GM13976 (cell line): ENCODE measurements around the gene KCTD21.

Experiments used
- DNase-seq: peaks from one replicate; pipeline ENCODE4 v3.0.0; 2012; ENCODE audit warnings: low spot score
- in situ Hi-C: fragments of 300-500 bp; cut with MboI; formaldehyde crosslinking; loops from one replicate; pipeline ENCODE4 v1.12.0; 2022; ENCODE audit warnings: low sequenced_read_pairs, mixed read lengths, inconsistent platforms; ENCODE audit not compliant: unreplicated experiment
- TF ChIP-seq, protein P1 (sequence below): IDR thresholded peaks from 2 replicates; pipeline ENCODE4 v1.5.1; 2012; ENCODE audit warnings: borderline replicate concordance, mild to moderate bottlenecking; ENCODE audit not compliant: insufficient read depth; ENCODE audit errors: extremely low read depth, missing control alignments, control extremely low read depth

KCTD21 gene

GRCh38 chr11:78217650-78218541, 29.5 kb upstream of the KCTD21 start:
- TF ChIP-seq, protein P1, sequence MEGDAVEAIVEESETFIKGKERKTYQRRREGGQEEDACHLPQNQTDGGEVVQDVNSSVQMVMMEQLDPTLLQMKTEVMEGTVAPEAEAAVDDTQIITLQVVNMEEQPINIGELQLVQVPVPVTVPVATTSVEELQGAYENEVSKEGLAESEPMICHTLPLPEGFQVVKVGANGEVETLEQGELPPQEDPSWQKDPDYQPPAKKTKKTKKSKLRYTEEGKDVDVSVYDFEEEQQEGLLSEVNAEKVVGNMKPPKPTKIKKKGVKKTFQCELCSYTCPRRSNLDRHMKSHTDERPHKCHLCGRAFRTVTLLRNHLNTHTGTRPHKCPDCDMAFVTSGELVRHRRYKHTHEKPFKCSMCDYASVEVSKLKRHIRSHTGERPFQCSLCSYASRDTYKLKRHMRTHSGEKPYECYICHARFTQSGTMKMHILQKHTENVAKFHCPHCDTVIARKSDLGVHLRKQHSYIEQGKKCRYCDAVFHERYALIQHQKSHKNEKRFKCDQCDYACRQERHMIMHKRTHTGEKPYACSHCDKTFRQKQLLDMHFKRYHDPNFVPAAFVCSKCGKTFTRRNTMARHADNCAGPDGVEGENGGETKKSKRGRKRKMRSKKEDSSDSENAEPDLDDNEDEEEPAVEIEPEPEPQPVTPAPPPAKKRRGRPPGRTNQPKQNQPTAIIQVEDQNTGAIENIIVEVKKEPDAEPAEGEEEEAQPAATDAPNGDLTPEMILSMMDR, result no peak
- DNase-seq, result no peak
- in situ Hi-C loops, result no loop called here

DNA sequence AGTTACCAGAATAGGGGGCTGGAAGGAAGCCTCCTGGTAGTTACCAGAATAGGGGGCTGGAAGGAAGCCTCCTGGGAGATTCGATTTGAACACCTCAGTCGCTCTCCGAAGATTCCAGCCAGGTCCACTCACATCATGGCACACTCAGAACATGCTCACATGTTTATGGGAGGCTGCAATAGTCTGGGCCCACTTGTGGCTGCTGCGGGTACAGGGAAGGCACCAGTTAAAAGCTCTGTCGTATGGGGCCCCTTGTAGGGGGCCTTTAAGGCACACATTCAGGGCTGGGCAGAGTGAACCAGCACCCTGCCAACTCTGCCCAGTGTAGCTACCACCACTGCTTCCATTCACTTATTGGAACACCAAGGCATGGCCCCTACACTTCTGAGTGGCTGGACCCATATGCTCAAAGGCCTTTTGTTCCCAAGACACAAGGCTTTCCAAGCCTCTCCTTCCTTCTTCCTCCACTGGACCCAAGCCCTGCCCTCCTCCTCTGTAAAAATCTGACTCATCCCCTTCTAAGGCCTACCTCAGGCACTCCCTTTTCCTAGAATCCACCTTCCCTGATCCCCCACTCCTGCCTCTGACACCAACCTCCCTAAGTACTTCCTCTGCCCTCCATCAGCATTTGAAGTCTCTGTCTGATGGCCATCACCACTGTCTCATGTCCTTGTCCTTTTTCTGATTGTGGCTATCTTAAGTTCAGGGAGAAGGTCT, 28.3 kb upstream of the KCTD21 start:
- TF ChIP-seq, protein P1, result no peak
- no peak for DNase-seq
- in situ Hi-C loops, result no loop called here

- in situ Hi-C loops, result no loop called here
- TF ChIP-seq, protein P1, result no peak
- DNase-seq, result no peak
Measured at GRCh38 chr11:78216021-78216420, 27.6 kb upstream of the KCTD21 start.

DNA sequence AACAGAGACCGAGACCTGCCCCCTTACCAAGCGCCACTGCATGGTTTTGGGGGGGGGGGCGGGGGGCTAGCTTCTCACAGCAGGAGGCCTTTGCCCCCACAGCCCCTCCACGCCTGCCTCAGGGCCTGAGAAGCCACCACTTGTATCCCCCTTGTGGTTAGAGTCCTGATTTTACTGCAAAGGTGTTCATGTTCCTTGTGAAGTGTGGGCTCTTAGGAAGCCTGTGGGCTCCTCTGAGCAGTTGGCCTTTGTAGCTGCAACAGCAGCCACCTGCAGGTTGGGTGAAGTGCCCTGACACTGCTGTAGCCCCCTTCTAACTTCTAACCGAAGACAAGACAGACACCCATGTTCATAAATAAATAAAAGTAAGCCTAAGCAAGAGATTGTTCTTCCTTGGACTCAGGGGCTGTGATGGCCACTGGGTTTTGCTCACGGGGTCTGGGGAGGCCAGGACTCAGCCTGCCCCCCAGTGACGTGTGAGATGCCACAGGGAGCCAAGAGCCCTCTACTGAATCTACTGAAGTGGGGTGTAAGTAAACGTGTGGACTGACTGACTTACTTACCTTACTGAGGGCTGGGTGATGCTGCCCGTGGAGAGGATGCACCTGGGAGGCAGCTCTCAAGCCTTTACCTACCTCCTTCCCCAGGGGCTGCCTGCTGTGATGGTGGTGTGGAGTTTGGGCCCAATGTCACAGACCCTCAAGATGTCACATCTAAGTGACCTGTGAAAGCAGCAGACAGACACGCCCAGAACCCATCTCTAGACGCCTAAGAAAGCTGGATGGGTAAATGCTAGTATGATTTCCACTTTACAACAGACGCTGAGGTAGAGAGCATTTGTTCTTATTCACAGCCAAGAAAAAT, 26.1 kb upstream of the KCTD21 start:
- DNase-seq, result no peak
- TF ChIP-seq, protein P1, result no peak
- in situ Hi-C loops, result no loop called here

- DNase-seq, result no peak
- in situ Hi-C loops, result no loop called here
- TF ChIP-seq, protein P1, result no peak
Measured at GRCh38 chr11:78213526-78214330, 25.3 kb upstream of the KCTD21 start.
